Measurements from ENCODE around the gene TUT1.

TUT1 gene

DNA sequence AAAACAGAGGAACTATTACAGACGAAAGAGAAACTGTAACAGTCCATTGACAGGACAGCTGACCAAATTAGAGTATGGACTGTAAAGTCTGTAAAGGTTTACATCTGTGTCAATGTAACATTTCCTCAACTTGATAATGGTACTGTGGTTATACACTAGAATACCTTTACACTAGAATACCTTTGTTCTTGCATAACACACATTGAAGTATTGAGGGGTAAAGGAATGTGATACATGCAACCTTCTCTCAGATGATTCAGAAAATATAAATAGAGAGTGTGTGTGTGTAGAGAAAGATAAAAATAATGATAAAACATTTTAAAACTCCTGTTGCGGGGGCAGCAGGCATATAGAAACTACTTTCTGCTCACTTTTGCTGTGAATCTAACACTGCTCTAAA, 12.1 kb downstream of the TUT1 start:
- in situ Hi-C loops (cut with HindIII; ENCODE audit: low sequenced_read_pairs) = no loop called here

DNA sequence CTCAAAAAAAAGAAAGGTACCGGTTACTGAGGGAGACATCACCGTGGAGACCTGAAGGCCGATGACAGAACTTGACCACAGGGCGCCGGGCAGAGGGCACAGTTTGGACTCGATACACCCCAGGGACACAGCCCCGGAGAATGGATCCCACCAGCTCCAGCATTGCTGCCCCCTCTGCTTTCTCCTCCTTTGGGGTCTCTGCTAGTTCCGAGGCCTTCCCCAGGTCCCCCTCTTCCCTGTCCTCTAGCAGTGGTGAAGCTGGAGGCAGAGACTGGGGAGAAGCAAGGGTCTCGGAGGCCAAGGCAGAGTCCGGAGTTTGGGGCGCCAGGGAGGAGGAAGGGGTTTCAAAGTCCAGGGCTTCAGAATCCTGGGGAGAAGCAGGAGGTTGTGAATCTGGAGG, 12.8 kb downstream of the TUT1 start:
- in situ Hi-C loops (cut with HindIII; ENCODE audit: low sequenced_read_pairs) = no loop called here

DNA sequence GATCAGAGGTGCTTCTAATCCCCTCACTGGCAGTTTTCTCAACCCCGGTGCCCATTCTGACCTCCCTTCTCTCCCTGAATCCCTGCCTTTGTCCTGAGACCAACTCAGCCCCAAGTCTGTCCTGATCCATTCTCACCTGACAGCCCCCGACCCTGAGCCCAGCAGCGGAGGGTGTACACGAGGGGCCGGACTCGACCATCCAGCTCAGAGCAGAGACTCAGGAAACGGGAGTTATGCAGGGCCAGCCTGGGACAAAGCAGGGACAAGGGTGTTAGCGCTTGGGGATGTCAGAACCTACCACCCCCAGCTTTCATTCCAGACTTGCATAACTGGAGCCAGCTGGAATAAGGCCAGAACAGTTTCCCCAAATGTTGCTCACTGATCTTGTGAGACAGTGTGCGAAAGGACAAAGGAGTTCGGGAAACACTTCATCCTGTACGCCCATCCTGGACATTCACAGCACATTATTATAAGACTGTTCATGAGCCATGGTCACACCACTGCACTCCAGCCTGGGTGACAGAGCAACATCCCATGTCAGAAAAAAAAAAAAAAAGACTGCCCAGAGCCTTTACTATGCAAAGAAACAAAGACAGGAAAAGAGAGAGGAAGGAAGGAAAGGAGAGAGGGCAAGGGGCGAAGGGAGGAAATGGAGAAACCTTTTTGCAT, 14.1 kb downstream of the TUT1 start:
- in situ Hi-C loops (cut with HindIII; ENCODE audit: low sequenced_read_pairs) = no loop called here

DNA sequence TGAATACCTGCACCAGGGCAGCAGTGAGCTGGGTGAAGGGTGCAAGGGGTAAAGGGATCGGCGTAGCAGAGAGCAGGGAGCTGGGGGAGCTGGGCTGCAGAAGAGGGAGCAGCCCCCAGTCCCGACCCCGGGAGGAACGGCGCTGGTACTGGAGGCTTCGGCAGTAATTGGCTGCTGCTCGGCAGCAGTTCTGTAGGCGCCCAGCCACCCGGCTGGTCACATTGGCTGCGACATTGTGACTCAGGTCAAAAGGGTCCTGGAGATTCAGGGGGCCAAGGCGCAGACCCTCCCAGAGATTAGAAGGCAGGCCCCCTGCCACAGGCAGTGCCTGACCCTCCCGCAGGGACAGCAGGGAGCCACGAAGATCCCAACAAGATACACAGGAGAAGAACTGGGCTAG, 15.5 kb downstream of the TUT1 start:
- in situ Hi-C loops (cut with HindIII; ENCODE audit: low sequenced_read_pairs) = no loop called here

DNA sequence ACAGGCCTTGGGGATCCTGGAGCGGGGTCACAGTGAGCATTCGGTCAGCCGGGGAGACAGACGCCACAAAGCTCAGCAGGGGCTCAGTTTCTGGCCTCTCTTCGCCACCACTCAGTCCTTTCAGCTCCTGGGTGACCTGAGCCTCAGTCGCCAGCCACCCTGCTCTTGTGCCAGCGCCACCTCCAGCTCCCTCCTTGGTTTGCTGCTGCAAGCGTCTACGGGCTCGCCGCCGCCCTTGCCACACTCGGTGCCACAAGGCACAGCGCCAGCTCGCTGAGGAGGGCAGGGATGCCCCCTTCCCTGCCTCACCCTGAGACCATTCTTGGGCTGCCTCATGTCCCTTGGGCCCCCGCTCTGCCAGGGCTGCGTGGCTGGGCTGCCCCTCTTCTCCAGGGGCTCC, 16.2 kb downstream of the TUT1 start:
- in situ Hi-C loops (cut with HindIII; ENCODE audit: low sequenced_read_pairs) = no loop called here

DNA sequence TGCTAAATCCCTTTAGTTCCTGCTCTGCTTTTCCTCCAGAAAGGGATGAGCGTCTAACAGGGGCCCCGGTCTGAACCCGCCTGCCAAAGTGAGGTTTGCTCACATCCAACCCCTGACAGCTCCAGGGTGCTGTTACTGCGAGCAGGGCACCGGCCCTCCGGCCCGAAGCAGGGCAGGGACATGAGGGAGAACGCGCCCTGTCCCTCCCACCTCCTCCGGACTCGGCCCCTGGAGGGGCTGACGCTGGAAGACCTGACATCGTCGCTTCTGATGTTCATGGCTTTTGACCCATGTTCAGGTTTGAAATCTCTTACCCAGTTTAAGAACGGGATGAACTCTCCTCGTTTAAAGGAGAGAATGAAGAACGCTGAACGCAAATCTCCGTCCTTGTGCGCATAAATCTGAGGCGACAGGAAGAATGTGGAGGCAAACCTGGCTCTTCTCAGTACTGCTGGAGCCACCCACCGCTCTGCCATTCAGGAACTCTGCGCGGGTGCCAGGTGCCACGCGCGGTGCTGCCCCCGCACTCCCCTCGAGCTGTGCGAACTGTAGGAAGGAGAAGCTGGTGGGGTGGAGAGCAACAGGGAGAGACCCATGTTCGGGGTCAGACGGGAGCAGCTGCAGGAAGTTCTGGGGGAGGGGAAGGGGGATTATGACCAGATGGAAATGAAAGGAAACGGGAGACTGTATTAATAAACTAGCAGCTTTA, 16.8 kb downstream of the TUT1 start:
- in situ Hi-C loops (cut with HindIII; ENCODE audit: low sequenced_read_pairs) = loop anchor here (25.0 kb wide), 1 partner anchor 137 kb away; no protein-coding TSS in a partner anchor

DNA sequence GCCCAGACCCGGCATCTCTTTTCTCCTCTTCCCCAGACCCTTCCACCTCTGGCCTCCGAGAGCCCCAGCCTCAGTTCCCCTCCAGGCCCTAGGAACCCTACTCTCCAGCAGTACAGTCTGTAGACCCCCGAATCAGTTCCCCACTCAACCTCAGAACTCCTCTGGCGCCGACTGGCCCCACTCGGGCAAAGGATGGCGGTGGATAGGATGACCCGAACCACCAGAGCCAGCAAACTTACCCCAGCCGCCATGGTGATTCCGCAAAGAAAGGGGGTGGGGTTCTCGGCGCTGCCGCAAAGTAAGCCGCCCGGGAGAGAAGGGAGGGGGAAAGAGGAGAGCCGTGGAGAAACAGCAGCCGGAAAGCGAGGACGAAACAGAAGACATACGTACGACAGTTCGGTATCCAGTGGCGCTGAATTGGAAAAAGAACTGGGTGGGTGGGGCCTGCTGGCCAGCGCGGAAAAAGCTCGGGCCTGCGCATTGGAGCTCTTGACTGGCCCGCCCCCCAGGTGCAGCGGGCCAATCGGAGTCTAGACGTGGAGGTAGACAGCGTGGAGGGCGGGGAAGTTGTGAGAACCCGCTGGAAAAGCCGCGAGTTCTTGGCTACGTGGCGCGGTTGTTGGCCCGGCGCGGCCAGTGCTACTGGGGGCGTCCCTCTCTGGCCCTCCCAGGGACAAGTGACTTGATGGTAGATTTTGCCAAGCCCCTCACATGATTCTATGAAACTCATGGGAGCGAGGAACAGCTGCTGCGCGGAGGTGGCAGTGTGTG, 17.5 kb downstream of the TUT1 start, which contains the start of gene EEF1G:
TSS of gene EEF1G (minus strand) at position 300 of the 771 bp plus-strand sequence. CDS start at position 251, 49 bp downstream.
- in situ Hi-C loops (cut with HindIII; ENCODE audit: low sequenced_read_pairs) = loop anchor here (25.0 kb wide), 1 partner anchor 136 kb away; no protein-coding TSS in a partner anchor

DNA sequence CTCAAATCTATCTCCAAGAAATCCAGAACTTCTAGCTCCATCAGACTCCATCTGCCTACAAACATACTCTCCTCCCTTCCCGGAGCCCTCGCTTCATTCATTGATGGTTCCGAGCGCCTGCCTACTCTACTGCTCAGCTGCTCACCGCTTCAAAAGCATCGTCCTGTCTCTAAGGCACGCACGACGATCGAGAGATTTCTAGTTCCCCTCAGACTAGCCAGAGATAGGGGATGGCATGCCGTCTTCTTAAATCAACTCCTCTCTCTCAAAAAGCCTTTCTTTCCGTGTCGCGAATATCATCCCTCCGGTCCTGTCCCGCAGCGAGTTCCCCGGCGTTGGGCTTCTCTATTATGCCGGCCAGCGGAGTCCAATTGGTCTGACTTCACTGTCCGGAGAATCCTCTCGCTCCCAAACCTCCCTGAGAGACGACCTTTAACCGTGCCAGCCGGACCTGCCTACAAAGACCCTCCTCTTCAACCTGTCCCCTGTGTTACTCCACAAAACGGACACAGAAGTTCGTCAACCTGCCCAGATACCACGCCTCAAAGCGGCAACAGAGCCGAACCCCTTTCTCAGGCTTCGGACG, 18.2 kb downstream of the TUT1 start:
- in situ Hi-C loops (cut with HindIII; ENCODE audit: low sequenced_read_pairs) = loop anchor here (25.0 kb wide), 1 partner anchor 136 kb away; no protein-coding TSS in a partner anchor

DNA sequence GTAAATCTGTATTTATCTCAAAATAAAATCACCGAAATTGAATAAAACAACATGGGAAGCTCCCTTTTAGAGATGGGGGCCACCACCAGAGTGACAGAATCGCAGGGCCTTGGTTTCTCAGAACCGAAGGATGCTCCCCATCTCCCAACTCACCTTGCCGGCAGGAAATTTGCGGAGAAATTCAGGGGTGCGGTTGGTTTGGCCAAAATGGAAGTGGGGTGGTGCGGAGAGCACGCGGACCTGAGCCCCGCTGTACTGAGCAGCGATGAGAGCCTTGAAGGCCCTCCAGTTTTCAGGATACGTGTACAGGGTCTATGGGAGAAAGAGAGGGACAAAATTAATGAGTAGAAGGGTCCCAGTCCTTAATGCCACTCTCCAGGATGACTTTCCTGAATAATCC, 18.9 kb downstream of the TUT1 start:
- in situ Hi-C loops (cut with HindIII; ENCODE audit: low sequenced_read_pairs) = loop anchor here (25.0 kb wide), 1 partner anchor 135 kb away; no protein-coding TSS in a partner anchor

DNA sequence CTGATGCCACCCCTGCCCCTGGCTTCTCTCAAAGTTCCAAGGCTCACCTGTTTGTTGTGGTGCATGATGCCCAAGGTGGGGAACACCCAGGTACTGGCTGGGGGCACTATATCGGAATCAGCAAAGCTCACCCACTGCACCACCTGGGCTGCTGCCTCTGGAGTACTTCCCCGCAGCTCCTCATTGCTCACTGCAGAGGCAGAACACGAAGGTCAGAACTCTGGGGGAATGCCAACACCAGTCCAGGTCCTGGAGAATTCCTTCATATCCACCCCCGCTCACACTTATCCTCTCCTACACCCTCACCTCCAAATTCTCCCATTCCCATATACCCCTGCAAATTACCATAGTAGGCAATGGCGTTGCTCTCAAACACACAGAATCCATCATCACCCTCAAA, 19.8 kb downstream of the TUT1 start:
- in situ Hi-C loops (cut with HindIII; ENCODE audit: low sequenced_read_pairs) = loop anchor here (25.0 kb wide), 1 partner anchor 134 kb away; no protein-coding TSS in a partner anchor

DNA sequence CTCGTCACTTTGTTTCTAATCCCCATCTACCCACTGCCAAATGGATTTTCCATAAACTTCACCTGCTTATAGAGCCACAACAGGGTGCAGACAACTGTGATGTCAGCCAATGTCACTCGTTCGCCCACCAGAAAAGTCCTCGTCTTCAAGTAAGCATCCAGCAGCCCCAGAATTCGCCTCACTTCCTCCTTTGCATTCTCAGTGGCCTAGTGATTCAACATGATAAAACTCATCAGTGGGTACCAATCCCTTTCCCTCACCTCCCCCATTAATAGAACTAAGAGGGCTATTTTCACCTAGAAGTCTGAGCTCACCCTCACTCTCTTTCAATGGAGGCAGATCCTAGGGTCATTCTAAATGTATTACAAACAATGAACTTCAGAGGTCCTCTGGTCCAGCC, 20.4 kb downstream of the TUT1 start:
- in situ Hi-C loops (cut with HindIII; ENCODE audit: low sequenced_read_pairs) = loop anchor here (25.0 kb wide), 1 partner anchor 134 kb away; no protein-coding TSS in a partner anchor

DNA sequence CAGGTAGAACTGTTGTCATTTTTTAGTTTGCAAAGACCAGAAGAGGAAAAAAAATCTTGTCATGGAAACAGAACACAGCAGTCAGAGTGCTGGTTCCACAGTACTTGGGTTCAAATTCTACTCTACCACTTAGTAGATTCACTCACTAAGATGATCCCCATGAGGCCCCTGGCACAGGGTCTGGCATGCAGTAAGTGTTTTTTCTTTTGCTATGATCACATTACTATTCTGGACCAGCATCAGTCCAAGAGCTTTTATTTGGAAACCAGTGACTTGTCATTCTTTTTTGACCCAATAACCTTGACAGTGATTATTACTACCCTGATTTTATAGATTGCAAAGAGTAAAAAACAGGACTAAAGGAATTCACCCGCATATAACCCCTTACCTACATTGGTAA, 21.7 kb downstream of the TUT1 start:
- in situ Hi-C loops (cut with HindIII; ENCODE audit: low sequenced_read_pairs) = loop anchor here (25.0 kb wide), 1 partner anchor 132 kb away; no protein-coding TSS in a partner anchor

DNA sequence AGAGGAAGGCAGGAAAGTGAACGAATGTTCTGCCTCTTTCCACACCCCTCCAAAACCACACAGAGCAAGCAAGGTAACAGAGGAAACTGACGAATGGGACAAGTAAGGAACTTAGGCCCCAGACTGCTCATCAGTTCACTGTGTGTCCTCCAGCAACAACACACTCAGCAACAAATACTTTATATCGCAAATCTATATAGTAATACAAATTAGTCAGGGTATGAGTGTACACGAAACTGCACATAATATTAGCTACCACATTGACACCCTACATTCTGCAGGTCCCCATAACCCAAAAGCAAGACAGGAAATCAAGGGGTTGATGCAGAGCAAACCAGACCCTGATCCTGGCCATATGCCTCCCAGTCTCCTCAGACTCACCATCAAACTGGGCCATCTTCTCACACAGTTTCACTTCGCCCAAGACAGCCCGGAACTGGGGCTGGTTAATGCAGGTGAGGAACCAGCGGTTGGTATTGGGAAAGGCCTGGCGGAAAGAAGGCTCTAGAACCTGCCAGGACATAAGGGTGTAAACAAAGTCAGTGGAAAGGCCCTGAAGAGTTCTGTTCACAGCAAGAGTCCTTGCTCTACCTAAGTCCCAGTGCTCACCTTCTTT, 24.2 kb downstream of the TUT1 start:
- in situ Hi-C loops (cut with HindIII; ENCODE audit: low sequenced_read_pairs) = loop anchor here (25.0 kb wide), 1 partner anchor 130 kb away; no protein-coding TSS in a partner anchor

DNA sequence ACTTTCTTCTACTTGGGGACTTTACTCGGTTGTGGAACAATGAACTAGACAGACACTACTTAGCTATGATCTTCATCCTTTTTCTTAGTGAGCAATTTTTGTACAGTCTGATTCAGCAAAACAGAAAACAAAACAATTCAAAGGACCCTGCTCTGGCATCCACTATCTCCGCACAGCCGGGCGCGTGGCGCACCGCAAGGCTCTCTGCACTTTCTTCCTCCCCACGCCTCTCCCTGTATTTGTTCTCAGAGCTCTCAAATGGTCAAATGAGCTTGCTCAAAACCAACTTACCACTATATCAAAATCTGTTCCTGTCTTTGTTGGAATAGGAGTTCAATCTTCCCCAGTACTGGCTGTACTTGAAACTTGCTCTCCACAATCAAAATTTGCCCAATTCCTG, 25.1 kb downstream of the TUT1 start:
- in situ Hi-C loops (cut with HindIII; ENCODE audit: low sequenced_read_pairs) = loop anchor here (25.0 kb wide), 1 partner anchor 129 kb away; no protein-coding TSS in a partner anchor

DNA sequence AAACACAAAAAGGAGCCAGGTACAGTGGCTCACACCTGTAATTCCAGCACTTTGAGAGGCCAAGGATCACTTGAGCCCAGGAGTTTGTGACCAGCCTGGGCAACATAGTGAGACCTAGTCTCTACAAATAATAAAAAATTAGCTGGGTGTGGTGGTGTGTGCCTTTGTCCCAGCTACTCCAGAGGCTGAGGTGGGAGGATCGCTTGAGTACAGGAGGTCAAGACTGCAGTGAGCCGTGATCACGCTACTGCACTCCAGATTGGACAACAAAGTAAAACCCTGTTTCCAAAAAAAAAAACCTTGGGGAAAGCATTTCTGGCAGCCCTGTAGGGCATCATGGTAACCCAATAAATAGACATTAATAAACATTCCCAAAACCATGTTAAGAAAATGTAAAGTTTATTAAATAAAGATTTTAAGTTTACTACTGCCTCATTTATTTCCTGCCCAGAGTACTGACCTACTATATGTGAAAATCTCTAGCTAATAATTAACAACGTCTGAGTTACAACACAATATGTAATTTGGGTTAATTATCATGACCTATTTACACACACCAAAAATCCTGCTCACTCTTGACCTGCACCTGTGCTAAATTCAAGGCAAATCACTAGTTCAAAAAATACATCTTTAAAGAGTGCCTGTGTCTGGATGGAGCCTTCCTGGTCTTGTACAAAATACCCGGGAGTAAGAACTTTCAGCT, 26.1 kb downstream of the TUT1 start:
- in situ Hi-C loops (cut with HindIII; ENCODE audit: low sequenced_read_pairs) = loop anchor here (25.0 kb wide), 1 partner anchor 128 kb away; no protein-coding TSS in a partner anchor

DNA sequence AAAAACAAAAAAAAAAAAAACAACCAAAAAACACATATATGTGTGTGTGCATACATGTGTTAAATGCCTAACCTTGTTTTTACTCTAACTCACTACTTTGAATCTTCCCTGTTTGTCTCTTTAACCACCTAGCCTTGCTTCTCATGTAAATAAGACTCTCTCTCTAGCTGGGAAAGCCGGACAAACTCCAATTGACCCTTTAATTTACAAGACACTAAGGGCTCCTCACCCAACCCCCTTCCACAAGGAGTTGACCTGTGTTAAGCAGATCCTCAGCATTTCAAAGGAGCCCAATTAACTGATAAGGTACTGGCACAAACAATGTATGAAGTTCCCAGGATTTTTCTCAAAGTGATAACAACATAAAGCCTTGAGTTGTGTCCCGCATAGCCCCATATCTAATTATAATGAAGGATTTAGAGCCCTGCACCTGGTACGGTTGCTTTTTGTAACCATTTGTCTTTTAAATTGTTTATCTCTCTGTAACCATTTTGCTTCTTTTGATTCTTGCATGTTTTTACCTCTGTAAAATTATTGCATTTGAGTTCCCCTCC, 29.6 kb downstream of the TUT1 start:
- in situ Hi-C loops (cut with HindIII; ENCODE audit: low sequenced_read_pairs) = loop anchor here (25.0 kb wide), 1 partner anchor 124 kb away; no protein-coding TSS in a partner anchor

DNA sequence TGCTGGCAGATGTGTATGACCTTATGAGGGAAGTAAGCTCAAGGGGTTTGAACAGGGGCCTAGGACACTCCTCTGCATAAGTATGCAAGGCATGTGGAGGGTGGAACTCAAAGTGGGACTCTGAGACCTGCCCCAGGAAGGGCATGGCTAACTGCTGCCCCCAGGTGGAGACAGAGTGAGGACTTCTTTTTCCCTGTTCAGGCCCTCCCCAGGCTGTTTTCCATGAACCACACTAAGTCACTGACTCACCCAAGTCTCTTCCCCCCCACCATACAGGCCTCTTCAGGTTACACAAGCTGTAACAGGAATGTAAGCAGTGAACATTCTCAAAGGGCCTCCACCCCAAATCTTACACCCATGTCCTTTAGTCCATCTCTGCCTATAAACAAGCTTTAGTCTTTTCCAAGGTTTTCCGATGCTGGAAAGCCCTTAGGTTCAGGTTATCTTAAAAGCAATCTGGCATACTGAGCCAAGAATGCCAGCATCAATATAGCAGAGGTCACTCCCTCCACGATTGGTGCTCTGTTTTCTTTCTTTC, 30.7 kb downstream of the TUT1 start:
- in situ Hi-C loops (cut with HindIII; ENCODE audit: low sequenced_read_pairs) = loop anchor here (25.0 kb wide), 1 partner anchor 123 kb away; no protein-coding TSS in a partner anchor

DNA sequence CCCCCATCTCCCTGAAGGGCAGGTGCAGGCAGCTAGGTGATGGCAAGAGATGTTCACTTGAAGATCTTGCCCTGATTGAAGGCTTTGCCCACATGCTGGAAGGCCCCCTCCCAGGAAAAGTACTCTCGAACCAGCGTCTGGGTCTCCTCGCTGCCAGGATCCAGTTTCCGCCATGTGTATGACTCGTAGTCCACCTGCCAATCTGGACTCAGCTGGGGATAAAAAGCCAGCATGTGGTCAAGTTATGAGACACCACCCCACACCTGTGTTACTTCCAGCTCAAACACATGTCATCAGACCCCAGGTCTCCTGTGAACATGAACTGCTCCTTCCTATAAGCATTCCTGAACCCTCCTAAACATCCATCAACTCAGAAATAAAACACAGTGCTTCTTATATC, 31.7 kb downstream of the TUT1 start:
- in situ Hi-C loops (cut with HindIII; ENCODE audit: low sequenced_read_pairs) = loop anchor here (25.0 kb wide), 1 partner anchor 122 kb away; no protein-coding TSS in a partner anchor

DNA sequence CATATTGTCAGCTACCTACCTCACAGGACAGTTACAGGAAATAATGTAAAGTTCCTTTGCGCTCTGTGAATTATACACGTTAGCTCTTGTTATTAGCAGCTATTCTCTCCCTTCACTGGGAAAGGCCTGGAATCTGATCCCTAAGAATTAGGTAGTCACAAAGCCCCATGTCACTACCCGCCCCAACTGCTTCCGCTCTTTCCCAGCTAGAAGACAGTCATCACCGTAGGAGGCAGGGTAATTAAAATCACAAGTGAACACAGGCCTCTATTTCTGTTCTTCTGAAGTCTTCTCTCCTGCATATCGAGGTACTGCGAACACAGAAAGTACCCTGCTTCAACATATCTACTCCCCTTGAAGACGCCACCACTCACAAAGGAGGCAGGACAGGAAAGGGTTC, 32.1 kb downstream of the TUT1 start:
- in situ Hi-C loops (cut with HindIII; ENCODE audit: low sequenced_read_pairs) = loop anchor here (25.0 kb wide), 1 partner anchor 122 kb away; no protein-coding TSS in a partner anchor

Measured in DLD1 (cell line).